Measurements from ENCODE around the gene YARS1. TPM values are rescaled to one million over a fixed set of nuclear protein-coding genes. Genes with fewer than 3 reads are reported as not detected.
"Not testable (repeated sequence)": the region's sequence is repeated elsewhere in the genome, so short reads cannot be mapped to it uniquely, and the experiment has no call there.

YARS1 gene
- total RNA-seq, 1 donor from 2014 or later, result 101 TPM

DNA sequence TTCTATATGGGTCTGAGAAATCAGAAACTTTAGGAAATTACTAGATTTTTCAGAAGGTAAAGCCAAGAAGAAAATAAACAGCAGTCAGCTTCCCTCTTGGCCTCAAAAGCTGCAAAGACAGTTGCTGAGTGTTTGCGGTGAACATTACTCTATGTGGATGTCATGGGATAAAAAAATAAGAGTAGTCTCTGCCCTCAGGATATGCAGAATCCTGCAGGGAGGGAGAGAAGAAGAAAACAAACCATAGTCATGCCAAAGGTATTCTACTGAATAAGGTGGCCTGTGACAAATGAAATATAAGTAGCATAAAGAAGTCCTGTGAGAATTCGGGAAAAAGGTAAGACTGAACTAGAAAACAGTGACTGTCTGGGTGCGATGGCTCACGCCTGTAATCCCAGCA, 19.0 kb downstream of the YARS1 start:
- peaks cover 2% of the 10 kb centered on the region for H3K9me3 Mint-ChIP-seq (ENCODE audit: low read depth)
- H3K27me3 Mint-ChIP-seq, result no peaks in the 10 kb centered on the region
- TF ChIP-seq CTCF (IDR thresholded peaks at IDR 0.05; ENCODE audit: unreplicated experiment), result no peak
- peaks cover 32% of the 10 kb centered on the region for H3K36me3 Mint-ChIP-seq (ENCODE audit: insufficient read depth)
- H3K27ac Mint-ChIP-seq, result no peak overlapping the region
- H3K4me3 Mint-ChIP-seq (ENCODE audit: low read depth), result no peak overlapping the region
- no peaks in the 10 kb centered on the region for H3K4me1 Mint-ChIP-seq (ENCODE audit: low read depth)
- no peak for DNase-seq (ENCODE audit: low spot score, unreplicated experiment)

GRCh38 chr1:32797456-32797855, 19.7 kb downstream of the YARS1 start:
- no peak for DNase-seq (ENCODE audit: low spot score, unreplicated experiment)
- no peak for TF ChIP-seq CTCF (IDR thresholded peaks at IDR 0.05; ENCODE audit: unreplicated experiment)
- Mint-ChIP-seq H3K9me3 (ENCODE audit: low read depth) (peaks cover 2% of the 10 kb centered on the region), H3K4me1 (ENCODE audit: low read depth) (no peaks in the 10 kb centered on the region), H3K27me3 (no peaks in the 10 kb centered on the region), H3K27ac (no peak overlapping the region), H3K4me3 (ENCODE audit: low read depth) (no peak overlapping the region), H3K36me3 (ENCODE audit: insufficient read depth) (peaks cover 34% of the 10 kb centered on the region)

GRCh38 chr1:32795763-32796162, 21.4 kb downstream of the YARS1 start:
- H3K27me3 Mint-ChIP-seq; H3K4me1 Mint-ChIP-seq (ENCODE audit: low read depth); H3K27ac Mint-ChIP-seq; H3K9me3 Mint-ChIP-seq (ENCODE audit: low read depth); DNase-seq (ENCODE audit: low spot score, unreplicated experiment); H3K4me3 Mint-ChIP-seq (ENCODE audit: low read depth): not testable (repeated sequence)
- peaks cover 32% of the 10 kb centered on the region for H3K36me3 Mint-ChIP-seq (ENCODE audit: insufficient read depth)

- Mint-ChIP-seq H3K36me3 (ENCODE audit: insufficient read depth) (peaks cover 23% of the 10 kb centered on the region), H3K9me3 (ENCODE audit: low read depth) (no peaks in the 10 kb centered on the region), H3K4me1 (ENCODE audit: low read depth) (no peaks in the 10 kb centered on the region), H3K4me3 (ENCODE audit: low read depth) (no peak overlapping the region), H3K27ac (no peak overlapping the region), H3K27me3 (no peaks in the 10 kb centered on the region)
- no peak for TF ChIP-seq CTCF (IDR thresholded peaks at IDR 0.05; ENCODE audit: unreplicated experiment)
- DNase-seq (ENCODE audit: low spot score, unreplicated experiment), result no peak
Measured at GRCh38 chr1:32791881-32792280, 25.3 kb downstream of the YARS1 start.

- H3K4me1 Mint-ChIP-seq (ENCODE audit: low read depth); H3K27ac Mint-ChIP-seq; H3K4me3 Mint-ChIP-seq (ENCODE audit: low read depth); H3K27me3 Mint-ChIP-seq; DNase-seq (ENCODE audit: low spot score, unreplicated experiment); H3K9me3 Mint-ChIP-seq (ENCODE audit: low read depth): not testable (repeated sequence)
- H3K36me3 Mint-ChIP-seq (ENCODE audit: insufficient read depth), result peaks cover 28% of the 10 kb centered on the region
Measured at GRCh38 chr1:32789356-32789755, 27.8 kb downstream of the YARS1 start.

- Mint-ChIP-seq H3K36me3 (ENCODE audit: insufficient read depth) (peaks cover 22% of the 10 kb centered on the region), H3K4me3 (ENCODE audit: low read depth) (no peak overlapping the region), H3K4me1 (ENCODE audit: low read depth) (no peaks in the 10 kb centered on the region), H3K27me3 (no peaks in the 10 kb centered on the region), H3K27ac (no peak overlapping the region), H3K9me3 (ENCODE audit: low read depth) (no peaks in the 10 kb centered on the region)
- DNase-seq (ENCODE audit: low spot score, unreplicated experiment), result no peak
- peak; percentile 43 for TF ChIP-seq CTCF (IDR thresholded peaks at IDR 0.05; ENCODE audit: unreplicated experiment)
Measured at GRCh38 chr1:32786856-32787255, 30.3 kb downstream of the YARS1 start.

All from progenitor cell of endocrine pancreas (in vitro differentiated cells).